Stimulated activated CD4-positive, alpha-beta T cell treated with anti-CD3 and anti-CD28 coated beads, Interleukin-15, amount 100 ng/mL, for 1 hour (primary cell): ENCODE measurements around the gene LDLRAD3.
"Not testable (repeated sequence)": the region's sequence is repeated elsewhere in the genome, so short reads cannot be mapped to it uniquely, and the experiment has no call there.

Source experiments
- DNase-seq, 2 donors: peaks; one replicate each; pipeline ENCODE4 v3.0.0-alpha.2; 2020; ENCODE audit warnings: low read depth in 1 of 2, low spot score in 1 of 2

Gene LDLRAD3

DNA sequence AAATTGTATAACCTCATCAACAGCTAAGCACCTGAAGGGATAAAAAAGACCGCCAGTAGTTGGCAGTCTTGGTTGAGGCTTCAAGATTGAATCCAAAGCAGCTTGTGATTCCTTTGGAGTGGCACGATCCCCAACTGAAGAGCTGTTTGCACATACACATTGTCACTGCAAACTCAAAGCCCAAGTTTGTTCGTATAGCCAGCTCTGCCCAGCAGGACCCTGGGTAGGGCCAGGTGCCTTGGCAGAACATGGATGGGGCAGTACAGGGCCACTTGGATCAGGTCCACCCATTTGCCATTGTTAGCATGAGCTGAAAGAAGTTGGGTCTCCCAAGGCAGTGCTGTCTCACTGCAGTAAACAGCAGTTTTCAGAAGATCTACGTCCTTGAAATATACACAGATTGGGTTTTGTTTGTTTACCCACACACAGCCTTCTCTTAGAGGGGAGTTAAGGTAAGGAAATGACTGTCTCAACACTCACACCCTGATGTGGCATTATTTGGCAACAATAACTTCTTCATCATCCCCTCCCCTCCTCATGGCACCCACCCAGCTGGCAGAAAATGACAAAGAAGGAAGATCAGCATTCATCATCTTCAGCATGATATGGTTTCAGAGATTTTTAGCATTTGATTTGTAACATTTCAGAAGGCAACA lies 212.4 kb downstream of the LDLRAD3 start:
- no peak for DNase-seq

DNA sequence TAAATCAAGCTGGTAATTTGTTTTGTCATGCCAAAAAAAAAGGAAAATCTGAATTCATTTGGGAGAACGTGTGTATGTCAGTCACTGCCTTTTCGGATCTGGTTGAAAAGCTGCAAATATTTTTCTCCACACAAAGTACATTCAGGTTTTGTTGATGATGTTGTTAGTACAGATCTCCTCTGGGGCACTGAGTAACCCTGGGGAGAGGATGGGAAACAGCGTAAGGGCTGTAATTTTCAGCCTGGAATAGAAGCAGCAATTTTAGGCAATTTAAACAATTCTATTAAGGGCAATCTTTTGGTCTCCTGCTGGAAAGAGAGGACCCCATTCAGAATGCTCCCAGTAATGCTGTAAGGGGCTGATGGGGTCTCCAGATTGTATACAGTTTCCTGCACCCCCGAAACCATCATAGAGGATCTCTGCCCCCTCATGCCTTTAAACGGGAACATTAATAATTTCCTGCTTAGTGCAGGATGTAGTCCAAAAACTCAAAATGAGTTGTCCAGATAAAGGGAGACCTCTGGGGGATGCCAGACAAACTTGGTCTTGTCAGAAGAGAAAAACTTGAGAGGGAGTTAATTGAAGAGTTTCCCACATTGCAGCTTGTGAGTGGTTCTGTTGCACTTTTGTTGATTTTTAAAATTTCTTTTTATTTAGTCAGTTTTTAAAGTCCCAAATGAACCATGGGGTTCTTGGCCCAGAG lies 213.1 kb downstream of the LDLRAD3 start:
- DNase-seq, result no peak

DNA sequence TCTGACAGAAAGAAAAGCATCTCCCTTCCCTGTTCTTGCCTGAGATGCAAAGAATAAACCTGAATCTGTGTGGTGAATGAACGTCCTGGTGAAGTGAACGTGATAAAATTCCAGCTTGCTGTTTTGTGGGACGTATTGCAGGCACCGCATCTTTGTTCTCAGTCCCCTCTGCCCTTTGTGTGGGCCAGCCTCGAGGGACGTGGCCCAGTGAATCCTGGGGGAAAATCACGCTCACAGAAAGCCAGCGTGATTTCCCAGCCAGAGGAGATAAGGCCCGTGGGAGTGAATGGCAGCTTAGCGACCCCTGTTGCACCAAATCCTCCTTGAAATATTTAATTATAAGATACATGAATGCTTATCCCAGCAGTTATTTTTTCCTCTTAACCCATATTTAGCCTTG lies 216.2 kb downstream of the LDLRAD3 start:
- no peak for DNase-seq

DNA sequence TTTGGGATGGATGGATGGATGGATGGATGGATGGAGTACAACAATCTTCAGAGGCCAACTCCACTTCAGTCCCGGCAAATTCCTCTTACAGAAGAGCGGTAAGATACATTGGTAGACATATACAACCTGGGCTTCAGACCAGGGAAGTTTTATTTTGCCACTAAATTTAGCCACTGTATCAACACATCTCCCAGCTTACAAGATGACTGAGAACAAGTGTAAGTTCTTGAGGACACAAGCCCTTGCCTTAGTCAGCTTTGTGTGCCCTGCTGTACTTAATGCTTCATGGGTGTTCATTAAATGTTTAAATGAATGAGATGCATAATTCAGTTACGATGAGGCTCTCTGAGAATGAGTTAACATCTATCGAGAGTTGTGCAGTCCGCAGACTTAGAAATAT lies 217.7 kb downstream of the LDLRAD3 start:
- DNase-seq, result no peak

DNA sequence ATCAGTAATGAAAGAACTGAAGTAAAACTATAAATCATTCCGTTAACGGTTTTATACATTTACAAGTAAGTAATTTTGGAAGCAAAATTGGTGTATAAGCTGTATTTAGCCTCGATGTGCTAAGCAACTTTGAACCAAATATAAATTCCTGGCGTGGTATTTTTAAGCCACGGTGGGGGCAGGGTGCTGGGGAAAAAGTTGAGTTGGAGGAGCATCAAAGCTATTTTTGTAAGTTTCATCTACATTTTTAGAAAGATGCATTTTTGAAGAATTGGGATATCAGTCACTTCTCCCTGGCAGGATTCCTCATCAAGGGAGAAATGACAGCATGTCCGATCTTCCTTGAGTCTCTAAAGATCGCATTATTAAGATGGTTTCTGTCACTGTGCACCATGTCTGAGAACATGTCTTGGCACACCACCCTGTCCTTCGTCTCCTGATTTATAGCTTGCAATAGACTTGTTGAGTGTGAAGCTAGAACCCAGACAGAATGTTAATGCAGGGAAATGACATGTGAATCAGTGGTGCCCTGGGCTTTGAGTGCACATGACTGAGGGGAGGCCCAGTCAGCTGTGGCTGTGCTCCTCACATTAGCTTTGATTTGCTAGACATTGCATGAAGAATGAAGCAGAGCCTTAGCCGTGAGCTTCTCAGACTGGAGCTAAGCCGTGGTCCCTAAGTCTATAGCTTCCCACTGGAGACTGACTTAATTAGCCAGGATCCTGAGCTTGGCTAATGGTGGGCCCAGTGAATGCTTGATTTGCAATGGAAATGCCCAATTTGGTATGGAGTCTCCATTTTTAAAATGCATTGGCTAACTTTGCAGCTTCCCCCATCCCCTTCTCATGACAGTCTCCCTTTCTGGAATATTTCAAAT lies 218.4 kb downstream of the LDLRAD3 start:
- DNase-seq, result no peak

DNA sequence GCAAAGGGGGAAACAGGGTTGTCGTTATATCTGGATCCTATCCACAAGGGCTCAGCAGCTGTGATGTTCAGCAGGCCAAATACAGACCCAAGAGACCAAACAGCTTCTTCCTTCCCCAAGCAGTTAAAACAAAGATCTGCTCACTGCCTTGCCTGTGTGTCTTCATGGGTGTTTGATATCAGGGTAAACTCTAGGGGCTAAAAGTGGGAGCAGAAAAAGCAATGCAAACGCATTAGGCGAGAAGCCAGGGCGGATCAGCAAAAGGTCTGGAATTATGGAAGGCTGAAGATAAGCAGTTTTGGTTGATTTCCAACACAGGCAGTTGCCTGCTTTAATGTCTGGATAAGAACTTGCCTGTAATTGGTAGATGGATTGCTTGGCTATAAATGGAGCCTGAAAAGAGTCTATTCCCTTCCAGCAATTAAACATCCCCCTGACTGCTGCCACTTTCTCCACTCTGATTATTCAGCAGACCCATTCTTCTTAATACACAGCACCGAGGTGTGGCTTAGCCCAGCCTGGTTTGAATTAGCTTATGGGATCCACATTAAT lies 219.1 kb downstream of the LDLRAD3 start:
- DNase-seq, result no peak

DNA sequence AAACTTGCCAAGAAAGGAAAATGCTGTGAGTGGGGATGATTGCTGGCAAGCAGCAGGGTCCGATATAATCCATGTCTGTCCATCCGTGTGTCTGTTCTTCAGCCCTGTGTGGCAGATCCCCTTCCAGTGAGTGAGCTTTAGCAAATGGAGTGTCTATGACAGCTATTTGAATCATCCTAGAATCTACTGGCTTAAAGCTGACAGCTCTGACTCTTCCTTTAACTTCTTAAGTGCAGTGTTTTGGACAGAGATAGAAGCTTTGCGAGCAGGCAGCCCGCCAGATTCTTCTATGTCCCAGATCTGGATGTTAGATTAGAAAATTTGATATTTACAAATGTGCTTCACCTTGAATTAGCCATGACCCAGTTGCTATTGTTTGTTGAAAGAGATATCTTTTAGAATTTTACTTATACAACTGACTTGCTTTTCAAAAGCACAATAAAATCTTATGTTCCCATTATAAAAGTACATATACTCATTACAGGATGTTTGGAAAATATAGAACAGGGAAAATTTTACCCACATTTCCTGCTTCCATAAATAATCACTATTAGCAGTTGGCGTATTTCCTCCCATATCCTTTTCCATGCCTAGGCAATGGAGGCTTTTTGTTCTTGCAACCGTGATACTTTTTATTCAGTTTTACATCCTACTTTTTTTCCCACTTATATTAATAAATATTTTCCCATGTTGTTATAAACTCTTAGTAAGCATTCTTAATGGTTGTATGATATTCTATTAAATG lies 220.8 kb downstream of the LDLRAD3 start:
- DNase-seq, result no peak

DNA sequence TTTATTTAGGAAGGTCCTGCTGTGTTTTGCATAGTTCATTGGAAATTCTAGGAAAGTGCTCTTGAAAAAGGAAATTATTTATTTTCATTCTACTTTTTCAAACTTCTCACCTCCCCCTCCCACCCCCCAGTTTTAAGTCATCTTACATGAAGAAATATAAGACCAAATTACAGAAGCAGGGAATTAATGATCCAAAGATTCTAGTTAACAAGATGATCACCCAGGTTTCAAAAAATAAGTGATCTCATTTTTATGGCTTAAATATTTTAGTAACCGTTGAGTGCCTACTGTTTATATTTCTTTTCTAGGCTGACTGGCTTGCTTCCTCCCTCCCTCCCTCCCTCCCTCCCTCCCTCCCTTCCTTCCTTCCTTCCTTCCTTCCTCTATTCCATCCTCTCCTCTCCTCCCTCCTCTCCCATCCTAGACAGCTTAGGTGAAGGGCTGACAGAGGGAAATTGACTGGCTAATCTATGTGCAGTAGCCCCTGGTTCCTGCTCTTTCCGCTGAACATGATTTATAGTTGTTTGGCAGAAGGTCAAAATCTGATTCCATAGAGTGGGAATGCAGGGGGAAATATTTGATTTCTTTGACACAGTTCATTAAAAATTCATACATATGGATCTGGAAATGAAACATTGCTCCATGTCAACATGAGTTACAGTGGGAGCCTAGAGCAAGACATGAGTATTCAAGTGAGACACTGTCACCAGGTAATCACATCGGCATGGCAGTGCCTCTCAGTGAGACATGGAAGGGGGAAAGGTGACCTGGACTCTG lies 221.9 kb downstream of the LDLRAD3 start:
- no peak for DNase-seq

DNA sequence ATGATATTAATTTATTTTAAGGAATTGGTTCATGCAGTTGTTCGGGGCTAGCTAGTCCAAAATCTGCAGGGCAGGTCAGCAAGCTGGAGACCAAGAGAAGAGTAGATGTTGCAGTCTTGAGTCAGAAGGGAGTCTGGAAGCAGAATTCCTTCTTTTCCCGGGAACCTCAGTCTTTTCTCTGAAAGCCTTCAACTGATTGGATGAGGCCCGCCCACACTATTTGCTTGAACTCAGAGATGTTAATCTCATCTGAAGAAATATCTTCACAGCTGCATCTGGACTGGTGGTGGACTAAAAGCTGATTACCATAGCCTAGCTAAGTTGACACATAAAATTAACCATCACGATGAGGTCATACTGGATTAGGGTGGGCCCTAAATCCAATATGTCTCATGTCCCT lies 223.2 kb downstream of the LDLRAD3 start:
- DNase-seq, result no peak

DNA sequence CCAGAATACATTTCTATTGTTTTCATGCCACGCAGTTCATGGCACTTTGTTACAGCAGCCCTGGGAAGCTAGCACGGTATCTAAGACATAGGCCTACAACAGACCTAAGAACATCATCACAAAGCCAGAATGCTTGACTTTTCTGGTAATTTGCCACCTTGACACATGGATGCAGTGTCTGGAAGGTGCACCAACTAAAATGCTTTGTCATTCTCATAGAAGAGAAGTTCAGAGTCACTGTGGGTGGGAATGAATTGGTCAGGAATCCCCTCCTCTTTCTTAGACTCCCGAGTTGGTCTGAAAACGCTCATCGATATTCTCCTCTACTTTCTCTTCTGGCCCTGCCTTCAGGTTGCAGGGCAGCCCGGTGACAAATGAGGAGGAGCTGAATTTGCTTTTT lies 223.9 kb downstream of the LDLRAD3 start:
- DNase-seq, result no peak

DNA sequence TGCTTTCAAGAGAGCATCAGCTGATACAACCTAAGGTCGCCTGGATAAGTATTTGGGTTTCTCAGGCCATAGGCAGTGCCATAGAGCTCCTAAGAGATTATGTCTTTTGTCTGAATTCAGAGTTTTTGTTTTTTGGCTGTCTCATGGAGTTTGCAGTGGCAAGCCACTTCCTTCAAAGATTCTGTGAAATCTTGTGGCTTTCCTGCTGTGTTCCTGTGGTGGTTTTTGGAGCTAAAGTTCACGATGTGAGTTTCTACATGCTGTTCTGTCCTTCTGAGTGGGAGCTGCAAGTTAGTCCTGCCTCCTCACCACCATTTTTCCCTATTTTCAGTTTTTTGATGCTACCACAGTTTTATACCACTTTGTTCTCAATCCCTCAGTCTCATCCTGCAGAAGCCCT lies 234.0 kb downstream of the LDLRAD3 start:
- no peak for DNase-seq

DNA sequence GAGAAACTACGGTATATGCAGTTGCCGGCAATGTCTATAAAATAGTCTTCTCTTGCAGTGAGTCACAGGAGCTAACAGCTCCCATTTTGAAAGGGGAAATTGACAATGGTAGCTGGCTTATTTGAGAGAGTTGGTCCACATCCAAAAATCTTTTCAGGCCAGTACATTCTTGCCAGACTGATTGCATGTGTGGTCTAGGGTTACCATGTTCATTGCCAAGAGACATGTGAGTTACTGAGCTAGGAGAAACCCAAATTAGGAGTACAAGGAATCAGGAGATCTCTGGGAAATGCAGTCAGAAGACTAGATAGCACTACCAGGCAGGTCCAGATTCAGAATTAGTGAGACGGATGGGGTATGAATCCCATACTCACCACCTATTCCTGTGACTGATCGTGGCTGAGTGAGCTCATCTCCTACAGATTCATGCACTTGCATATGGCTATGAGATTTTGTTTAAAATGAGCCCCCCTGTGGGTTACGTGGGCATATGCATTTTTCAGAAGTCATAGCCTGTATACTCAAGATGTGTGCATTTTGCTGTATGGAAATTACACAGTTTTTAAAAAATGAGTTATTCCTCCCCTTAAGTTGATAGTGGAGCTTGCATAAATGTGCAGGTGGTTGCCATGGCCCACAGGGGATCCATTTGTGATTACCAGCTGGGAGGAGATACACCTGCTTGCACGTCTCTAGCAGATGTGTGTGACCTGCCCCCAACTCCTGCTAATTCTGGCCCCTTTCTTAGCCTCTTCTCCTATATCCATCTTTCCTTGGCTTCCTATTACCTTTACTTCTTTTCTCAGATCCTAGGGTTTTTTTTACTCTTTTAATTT lies 242.7 kb downstream of the LDLRAD3 start:
- no peak for DNase-seq

DNA sequence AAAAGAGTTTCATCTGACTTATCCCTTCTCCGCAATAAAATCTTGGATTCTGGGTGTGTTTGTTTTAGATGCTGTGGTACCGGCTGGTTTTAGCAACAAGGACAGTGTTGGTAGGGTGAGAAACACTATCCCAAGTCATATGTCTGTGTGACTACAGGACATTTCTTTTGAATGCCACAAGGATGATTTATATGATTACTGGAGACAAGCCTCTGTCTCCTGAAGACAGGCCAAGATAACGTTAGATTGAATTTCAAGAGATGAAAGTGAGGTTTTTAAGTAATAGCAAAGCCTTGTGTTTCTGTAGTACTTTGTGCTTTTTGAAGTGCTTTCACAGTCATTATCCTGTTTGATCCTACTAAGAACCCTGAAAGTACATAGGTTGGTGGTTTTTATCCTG lies 243.8 kb downstream of the LDLRAD3 start:
- no peak for DNase-seq

DNA sequence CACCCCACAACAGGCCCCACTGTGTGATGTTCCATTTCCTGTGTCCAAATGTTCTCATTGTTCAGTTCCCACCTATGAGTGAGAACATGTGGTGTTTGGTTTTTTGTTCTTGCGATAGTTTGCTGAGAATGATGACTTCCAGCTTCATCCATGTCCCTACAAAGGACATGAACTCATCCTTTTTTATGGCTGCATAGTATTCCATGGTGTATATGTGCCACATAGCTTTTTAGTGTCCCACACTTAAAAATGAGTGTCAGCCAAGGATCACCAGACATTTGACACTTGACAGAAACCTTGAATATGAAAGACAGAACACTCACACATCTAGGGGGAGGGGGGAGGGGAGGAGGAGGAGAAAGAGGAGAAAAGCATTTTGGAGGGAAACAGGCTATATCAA lies 245.9 kb downstream of the LDLRAD3 start:
- DNase-seq, result not testable (repeated sequence)

DNA sequence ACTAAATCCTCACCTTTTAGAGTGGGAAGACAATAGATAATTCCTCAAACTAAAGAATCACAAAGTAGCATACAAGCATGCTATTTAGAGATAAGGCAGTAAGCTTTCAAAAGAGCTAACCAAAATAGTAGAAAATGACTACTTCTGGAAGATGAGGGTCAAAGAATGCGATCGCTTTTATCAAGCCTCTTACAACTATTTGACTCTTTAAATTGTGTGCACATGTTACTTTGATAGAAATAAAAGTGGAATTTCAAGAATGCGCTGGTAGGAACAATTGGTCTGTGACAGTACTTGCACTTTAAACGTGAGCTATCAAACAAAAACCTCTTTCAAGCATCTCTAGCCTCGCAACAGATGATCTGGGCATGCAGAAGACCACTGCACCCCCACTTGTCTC lies 248.1 kb downstream of the LDLRAD3 start:
- no peak for DNase-seq

DNA sequence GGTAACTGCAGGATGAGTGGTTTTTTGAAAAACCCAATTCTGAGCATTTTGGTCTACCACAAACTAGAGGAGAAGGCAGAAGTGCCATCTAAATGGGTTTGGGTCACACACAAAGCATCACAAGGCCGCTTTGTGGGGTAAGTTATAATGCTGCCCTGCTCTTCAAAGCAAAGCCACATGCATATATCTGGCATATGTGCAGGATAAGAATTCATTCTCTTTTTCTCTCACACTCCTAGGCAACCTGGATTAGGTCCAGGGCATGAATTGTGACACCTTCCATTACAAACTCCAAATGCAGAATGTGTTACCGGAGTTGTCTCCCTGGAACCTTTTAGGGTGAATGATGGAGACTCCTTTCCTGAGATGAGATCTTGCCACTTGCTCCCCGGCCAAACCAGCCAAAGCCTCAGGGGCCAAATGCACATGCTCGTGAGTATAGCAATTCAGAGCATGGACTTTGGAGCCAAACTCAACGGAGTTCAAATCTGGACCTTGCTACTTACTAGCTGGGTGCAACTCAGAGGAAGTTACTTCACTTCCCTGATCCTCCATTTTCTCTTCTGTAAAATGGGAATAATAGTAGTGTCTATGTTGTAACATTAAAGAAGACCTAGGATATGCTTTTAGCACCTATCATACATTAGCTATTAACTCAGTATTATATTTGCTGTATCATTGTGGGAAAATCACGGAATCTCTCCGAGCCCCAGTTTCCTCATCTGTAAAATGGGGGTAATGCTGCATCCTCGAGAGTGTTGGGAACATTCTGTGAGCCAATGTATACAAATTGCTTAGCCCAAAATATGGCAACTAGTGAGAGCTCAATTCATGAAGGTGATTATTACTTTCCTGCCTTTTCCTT lies 248.8 kb downstream of the LDLRAD3 start:
- DNase-seq, result no peak

DNA sequence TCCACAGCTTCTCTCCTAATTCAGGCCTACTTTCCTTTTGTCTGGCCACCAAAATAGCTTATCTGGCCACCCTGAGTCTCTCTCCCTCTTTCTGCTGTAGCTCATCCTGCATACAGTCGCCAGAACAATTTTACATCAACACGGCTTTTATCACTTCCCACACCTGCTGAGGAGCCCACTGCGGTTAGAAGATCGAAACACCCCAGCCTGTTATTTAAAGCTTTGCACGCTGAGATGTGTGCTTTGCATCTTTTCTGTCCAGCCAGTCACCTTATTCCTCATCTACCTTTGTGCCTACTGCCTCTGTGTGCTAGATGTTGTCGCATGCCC lies 249.4 kb downstream of the LDLRAD3 start:
- no peak for DNase-seq

DNA sequence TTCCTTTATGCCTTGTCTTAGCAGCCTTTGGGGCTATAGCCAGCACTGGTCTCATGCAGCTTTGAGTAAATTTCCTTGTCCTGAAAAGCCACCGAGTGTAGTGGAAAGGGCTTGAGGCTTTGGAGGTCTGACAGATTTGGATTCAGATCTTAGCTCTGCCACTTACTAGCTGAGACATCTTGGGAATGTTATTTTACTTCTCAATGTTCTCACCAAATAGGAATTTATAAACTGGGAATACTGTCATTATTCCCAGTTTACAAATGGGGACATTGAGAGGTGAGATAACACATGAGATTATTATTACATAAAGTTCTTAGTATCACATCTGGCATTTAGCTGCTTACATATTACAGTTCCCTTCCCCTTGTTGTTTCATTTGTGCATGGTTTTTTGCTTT lies 249.9 kb downstream of the LDLRAD3 start:
- no peak for DNase-seq
